HG02610 (cell line): ENCODE results near the gene CD86.

ENCODE experiments used
- ATAC-seq: cut with Tn5 transposase; IDR thresholded peaks from one replicate; pipeline ENCODE4 v1.9.1; 2021; ENCODE audit warnings: mild to moderate bottlenecking, moderate library complexity; ENCODE audit not compliant: unreplicated experiment

Gene CD86

DNA sequence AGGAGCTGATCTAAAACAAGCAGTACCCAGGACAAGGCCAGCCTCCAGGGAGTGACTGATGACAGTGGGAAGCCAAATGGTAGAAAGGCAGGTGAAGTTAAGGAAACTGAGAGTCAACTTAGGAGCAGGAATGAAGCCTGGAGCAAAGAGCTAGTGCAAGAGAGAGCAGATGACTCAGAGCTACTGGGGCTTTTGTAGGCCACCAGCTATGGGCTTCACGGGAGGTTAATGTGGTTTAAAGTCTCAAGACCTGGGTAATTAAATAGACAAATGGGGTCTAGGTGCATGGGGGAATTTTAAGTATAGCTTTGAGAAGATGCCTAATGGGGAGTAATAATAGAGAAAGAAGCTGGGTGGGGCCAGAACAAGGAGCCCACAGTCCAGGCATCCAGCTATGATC lies 3.1 kb downstream of the CD86 start:
- no peak for ATAC-seq

DNA sequence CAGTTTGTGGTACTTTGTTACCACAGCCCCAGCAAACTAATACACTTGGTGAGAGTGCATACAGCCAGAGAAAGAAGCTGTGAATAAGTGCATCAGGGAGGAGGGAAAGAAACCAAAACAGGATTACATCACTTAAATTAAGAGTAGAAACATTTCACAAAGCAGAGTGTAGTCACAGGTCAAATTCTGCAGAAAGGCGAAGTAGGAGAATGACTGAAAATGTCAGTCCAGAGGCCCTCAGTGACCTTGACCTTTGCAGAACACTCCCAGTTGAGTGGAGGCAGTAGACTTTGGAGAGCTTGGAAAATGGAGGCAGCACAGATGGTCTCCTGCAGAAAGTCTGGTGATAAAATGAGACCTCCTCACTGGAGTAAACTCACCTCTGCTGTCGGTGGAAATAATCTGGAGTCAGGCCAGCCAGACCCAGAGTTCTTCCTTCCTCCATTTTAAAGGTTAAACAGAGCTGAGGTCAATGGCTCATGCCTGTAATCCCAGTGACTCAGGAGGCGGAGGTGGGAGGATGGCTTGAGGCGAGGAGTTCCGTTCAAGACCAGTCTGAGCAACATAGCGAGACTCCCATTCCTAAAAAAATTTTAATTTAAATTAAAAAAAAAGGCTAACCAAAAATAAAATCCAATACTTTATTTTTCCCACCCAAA lies 5.0 kb downstream of the CD86 start:
- no peak for ATAC-seq

DNA sequence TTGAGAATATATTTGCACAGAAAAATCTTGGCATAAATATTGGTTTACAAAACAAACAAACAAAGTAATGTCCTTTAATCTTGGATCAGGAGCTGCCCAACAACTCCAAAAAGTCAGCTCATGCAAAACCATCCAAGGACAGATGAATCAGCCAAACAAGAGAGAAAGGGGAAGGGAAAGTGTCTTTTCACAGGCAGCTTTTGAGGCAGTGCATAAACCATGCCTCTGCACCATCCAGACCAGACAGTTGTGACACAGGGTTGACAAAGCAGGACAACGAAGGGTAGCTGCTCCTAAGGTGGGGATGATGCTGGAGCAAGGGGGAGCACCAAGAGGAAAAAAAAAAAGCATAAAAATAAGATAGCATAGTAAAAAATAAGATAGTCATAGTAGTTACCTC lies 8.7 kb downstream of the CD86 start:
- ATAC-seq, result no peak

DNA sequence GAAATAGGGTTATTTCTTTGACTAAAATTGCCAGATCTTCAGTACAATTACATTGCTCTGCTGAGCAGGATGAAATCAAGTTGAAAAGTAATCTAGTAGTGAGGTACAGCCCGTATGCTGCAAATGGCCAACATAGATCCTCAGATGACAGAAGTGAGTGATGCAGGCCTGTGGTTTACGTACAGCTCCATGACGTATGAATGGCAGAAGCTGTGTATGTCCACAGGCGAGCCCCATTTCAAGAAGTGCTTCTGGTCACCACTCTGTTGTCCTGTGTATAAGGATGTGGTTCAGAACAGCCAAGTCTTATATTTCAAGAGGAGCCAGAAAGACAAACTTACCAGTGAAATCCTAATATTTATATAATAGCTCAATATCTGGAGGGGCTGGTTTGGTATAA lies 9.2 kb downstream of the CD86 start:
- ATAC-seq, result no peak

DNA sequence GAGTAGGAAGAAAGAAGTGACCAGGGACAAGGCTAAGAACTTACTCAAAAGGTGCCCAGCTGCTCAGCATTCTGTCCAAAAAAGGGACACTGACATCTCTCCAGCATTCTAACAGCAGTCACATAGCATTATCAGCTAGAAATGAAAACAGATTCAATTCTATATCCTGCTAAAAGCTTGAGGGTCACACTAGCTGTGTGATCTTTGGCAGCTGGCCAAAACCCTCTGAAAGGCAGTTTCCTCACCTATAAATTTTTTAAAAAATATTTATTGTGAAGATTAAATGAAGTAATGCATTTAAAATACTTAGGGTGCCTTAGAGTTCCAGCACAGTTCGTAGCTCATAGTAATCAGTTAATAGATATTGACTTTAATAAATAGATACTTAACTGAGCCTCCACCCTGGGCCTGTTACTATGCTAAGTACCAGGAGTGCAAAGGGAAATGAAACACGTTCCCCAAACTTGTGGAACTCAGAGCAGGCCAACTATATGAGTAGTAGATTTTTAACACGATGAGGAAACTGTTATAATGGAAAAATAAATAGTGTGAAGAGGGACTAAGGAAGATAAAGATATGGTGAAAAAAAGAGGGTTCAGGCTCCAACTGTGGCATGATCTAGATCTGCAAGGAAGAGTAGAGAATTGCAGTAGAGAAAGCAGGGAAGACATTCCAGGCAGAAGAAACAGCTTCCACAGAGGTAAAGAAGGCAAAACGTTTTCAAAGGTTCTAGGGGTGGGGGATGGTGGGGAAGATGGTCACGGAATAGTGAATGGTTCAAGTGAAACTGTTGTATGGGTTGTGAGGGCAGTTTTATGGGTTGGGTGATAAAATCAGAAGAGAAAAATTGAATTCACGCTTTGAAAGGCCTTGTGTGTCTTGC lies 11.4 kb downstream of the CD86 start:
- peak; percentile 5 for ATAC-seq

DNA sequence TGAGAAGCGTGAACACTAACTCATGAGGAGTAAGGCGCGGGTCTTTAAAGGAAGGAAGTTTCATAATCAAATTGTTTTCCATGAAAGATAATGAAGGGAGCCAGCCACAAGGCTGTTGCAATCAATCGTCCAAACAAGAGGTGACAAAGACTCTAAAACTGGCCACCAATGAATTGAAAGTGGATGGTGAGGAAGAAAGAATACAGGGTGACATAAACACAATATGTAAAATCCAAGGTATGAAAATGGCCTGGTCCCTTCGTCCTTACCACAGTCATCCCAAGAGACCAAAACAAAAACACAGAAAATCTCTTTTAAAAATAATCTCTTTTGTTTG lies 12.0 kb downstream of the CD86 start:
- peak; percentile 55 for ATAC-seq

DNA sequence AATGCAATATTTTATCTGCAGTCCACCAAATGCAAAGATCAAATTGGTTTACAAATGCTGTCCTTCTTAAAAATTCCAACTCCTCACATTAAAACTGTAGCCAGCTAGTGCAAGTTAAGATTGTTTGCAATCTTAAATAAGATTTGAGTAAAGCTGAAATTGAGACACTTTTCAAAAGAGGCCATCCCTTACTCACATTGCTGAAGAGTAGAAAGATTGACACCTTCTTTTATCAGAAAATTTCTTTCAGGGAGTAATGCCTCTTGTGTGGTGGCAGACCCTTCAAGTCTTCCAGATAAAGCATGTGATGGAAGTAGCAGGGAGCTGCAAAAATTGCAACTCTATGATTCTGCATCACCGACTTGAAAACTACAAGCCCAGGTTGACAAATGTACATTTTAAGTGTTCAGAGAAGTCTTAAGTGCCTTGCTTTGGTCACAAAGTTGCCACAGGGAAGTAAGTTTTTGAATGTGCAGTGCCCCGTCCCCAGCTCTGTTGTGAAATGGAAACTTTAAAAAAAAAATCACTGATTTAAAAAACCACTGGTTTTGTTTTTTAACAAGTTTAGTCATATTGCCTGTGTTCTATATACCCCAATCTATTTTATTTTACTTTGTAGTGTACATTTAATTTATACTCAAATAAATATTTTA lies 12.6 kb downstream of the CD86 start:
- ATAC-seq, result peak; percentile 65

DNA sequence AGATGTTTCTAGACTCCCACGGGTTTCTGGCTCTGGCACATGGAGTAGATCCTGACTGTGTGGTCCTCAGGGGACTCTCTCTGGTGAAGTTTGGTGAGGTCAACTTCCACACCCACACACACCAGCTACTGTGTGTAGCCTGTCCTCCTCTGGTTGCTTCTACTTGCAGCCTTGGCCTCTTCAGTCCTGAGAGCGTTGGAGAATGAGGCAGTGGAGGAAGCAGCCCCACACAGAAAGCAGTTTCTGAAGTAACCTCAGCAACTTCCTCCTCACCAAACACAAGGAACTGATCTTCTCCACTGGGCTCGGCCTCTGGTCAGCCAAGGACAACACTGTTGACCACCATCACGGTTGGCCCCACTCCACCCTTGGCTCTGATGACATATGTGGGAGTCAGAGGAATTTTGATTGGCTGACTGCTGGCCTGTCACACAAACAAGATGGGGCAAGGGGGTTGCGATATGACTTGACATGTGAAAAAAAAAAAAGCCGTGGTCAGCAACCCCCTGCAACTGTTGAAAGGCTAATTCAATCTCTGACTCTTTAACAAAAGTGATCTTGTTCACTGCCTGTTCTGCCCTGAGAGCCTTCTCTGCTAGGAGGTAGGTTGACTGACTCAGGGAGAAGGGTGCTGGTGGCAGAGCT lies 19.6 kb downstream of the CD86 start:
- peak; percentile 67 for ATAC-seq

DNA sequence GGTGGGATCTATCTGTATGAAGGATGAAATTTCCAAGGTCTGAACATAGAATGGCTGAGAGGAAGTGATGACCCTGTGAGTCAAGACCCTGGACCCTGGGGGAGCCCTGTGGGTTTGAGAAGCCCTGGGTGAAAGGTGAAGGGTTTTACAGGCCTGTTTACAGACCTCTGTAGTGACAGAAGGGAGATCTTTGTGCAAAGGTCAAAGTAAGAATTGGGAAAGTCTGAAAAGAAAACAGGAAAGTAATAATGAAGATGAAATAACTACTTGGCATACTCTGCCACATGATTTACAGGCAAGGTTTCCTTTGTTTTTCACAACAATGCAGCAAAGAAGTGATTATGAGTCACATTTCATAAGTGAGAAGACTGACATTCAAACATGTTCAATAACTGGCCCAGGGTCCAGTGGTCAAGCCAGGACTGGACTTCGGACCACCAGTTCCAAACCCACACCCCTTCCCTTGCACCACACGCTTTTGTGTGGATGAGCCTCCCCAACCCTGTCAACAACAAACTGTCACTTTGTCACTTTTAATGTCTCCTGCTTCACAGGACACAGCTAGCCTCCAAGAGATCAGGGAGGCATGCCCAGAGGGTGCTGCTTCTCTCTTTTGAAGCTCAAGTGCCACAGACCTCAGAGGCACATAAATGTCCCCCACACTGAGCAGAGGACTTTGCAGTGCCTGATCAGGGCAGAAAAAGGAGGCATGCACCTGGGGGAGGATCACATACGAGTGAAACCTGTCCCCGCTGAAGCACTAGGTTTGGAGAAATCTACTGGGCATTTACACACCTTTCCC lies 21.5 kb downstream of the CD86 start:
- ATAC-seq, result peak; percentile 2

DNA sequence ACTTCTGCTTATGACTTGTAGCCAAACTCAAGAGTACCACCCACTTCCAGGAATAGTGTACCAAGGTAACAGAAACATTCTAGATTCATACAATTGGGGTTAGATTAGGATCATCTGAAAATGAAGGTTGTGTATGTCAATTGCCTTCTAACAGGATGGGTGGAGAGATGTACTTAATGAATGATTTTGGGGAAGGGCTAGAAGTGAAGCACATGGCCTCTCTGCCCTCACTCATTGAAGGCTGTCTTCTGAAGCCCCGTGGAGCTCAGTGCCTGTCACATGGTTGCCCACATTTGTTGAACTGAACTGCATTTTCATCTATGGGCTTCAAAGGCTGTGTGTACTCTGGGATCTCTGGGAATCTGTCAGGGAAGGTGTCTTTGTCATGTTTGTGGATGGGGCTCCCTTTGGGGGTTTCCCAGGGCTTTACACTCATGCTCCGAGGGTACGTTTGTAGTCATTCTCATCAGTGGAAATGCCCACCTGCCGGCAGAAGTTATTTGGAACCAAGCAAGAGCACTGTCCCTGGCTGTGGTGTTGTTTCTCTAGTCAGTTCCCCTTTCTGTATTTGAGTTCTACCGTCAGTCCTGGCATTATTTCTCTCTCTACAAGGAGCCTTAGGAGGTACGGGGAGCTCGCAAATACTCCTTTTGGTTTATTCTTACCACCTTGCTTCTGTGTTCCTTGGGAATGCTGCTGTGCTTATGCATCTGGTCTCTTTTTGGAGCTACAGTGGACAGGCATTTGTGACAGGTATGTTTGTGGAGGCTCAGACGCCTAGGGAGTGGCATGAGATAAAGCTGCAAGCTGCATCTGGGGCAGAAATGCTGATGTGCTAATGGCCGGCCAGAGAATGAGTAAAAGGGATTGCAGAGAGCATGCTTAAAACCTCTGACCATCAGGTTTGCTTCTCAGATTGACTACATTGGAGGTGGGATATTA lies 22.4 kb downstream of the CD86 start:
- ATAC-seq, result peak; percentile 35

DNA sequence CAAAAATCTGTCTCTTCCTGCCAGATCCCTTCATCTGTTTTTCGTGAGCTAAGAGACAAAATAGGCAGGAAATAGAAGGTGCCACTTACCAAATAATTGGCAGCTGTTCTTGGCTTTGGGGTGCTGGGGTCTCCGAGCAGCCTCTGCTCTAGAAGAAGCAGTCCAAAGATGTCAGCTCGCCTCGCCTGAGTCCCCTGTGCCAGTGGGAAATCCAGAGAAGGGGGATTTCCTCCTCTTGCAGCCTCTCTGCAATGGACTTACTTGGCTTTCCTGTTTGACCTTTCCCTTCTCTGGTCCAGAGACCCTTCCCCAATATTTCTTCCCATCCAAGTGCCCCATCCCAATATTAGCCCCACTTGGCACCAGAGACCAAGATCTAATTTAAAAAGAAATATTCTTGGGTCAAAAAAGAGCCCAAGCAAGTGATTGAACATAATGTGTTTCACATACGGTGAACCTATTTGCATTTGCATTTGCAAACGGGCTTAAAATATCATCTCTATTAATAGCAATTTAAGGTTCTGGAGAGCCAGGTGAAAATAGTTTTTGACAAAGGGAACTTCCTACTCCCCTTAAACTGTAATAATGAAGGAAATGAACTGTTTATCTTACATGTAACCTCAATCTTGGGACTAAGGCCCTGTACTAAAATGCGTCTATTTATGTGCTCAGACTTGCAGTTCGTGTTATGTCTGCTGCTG lies 23.2 kb downstream of the CD86 start:
- no peak for ATAC-seq

DNA sequence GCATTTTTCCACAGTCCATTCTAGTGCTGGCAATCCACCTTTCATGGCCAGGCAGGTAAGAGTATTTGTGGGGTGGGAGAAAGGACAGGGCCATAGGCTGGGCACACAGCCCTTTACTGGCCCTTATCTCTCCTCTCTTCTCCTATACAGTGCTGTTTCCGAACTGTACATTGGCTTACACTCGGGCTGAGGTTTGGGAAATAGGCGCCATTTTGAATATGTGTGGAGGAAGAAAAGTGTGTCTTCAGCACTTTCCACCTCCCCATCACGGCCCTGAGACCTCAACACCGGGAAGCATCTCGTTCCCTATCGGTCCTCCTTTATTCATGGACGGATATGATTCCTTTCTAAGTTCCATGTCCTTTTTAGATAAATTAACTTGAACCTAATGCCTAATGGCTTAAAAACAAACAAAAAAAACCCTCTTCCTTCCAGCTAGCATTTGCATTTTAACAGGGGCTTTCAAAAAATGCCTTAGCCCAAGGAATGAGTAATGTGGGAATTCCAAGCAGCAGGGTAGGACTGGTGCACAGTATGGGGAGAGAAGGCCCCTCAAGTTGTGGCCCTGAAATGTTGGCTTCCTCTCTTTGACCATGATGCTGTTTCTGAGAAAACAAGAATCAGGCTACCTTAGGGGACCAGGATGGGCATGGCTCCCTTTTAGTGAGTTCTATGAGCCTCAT lies 24.5 kb downstream of the CD86 start:
- no peak for ATAC-seq

DNA sequence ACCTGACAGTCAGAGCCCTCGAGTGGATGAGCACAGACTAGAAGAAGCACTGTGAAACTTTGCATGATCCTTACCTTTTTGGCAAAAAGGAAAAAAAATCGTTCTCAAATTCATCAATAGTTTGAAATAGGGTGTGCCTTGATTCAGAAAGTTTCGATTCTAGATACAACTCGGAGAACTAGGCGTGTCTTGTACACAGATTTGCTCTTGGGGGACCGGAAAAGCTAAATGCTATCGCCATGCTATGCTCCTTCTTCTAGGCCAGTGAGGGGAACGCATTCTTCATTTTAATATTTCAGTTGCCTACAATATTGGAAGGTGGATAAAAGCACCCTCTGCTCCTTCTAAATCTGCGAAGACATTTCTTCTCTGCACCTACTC lies 25.0 kb downstream of the CD86 start:
- ATAC-seq, result no peak

DNA sequence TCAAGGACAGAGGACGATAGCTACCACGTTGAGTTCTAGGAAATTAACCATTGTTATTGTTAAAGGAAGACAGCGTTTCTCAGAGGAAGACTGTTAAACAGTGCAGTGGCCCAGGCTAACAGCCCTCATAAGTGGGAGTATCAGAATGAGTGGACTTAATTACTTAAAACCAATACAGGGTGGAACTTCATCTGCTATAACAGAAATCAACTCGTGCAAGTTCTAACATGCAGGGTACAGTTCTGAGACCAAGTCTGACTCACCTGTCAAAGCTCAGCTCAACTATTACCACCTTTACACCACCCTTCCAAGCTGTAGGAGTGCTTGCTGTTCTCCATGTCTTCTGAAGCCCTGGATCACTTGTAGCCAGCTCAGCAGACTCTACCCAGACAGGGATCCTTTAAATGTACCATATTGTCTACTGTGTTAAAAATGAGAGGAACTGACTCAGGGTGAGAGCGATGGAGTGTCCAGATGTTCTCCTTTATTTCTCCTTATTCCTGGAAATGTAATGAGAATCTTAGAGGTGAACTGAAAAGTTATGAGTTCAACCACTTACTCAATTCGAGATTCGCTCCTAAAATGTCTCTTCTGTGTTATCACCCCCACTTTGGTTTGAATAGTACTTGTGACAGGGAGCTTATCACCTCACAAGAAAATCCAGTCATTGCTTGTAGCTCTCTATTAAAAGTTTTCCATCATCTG lies 26.5 kb downstream of the CD86 start:
- ATAC-seq, result peak; percentile 49

DNA sequence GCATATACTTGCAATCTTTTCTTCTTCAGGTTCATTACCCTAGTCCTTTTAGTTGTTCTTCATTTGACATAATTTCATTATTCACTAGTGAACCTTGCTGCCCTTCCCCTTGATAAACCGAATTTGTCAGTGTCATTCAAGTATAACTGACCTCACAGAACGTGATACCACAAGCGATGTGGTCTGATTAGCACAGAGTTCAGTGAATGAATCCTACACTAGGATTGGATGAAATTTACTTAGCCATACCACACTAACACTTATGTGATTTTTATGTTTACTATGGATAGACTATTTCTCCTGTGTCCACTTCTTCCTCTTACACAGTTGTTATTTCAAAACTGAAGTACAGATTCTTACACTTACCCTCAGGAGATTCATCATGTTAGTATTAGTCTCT lies 27.2 kb downstream of the CD86 start:
- no peak for ATAC-seq

DNA sequence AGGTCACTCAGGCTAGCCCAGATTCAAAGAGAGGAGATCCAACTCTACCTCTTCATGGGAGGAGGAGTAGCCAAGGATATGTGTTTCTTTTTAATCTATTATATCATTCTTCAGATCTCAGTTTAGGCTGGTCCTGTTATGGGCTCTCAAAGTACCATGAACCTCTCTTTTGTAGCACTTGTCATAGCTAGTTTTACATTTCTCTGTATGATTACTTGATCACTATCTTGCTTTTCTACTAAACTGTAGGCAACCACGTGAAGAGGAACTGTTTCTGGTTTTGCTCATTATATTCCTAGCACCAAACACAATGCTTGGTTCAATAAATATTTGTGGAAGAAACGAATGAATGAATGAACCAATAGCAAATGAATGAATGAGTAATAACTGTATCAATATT lies 29.6 kb downstream of the CD86 start:
- no peak for ATAC-seq

DNA sequence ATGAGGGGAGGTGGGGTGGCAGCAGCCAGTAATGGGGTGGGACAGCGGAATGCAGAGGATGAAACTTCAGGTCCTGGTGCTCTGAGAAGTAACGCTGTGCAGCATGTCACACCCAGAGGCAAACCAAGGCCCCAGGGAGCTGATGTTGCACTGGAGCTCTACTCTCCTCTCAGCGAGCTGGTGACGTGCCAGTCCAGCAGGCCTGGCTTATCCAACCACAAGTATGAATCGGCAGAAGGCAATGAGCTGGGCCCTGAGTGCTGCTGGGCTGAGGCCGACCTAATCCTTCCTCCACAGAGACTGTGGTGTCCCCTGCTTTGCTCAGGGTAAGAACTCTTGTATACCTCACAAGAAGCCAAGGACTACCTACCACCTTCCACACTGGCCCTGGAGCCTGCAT lies 30.5 kb downstream of the CD86 start:
- ATAC-seq, result no peak

DNA sequence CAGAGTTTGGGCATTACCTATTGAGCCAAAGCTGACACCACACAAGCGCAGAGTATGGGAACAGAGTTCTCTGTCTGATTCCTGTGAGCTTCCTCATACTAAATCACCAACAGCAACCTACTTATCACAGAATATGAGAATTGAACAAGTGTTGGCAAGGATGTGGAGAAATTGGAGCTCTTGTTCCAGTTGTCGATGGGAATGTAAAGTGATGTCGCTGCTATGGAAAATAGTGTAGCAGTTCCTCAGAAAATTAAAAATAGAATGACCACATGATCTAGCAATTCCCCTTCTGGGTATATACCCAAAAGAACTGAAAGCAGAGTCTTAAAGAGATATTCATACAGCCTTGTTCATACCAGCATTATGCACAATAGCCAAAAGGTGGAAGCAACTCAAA lies 33.4 kb downstream of the CD86 start:
- ATAC-seq, result no peak
